ENCODE measurements around the gene ITGB1BP1. TPM values are rescaled to one million over a fixed set of nuclear protein-coding genes. Genes with fewer than 3 reads are reported as not detected.

Gene ITGB1BP1
- total RNA-seq, 1 experiment from 2014 or later, result 68.1 TPM

DNA sequence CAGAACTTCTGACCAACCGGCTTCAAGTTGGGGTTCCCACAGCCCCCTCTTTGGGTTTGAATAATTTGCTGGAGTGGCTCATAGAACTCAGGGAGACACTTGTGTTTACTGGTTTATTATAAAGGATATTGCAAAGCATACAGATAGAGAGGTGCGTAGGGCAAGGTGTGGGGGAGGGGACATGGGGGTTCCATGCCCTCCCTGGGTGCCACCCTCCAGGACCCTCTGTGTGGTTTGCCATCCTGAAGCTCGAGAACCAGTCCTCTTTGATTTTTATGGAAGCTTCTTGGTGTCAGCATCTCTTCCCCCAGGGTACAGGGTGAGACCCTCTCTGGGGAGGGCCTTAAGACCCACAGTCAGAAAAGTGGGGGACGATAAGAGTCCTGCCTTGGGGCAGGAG, 38.8 kb downstream of the ITGB1BP1 start:
- no peak overlapping the region for H2AFZ ChIP-seq
- ChIA-PET POLR2A (ENCODE audit: unreplicated experiment) (no interaction called here), CTCF (interaction anchor here (0.5 kb wide), 1 partner anchor 33 kb away, joined by 11 read pairs; no protein-coding TSS in a partner anchor)
- H3K36me3 ChIP-seq (ENCODE audit: low read depth), result peaks cover 52% of the 10 kb centered on the region
- H3K79me2 ChIP-seq (ENCODE audit: low read depth), result peaks cover 29% of the 10 kb centered on the region
- H3K27ac ChIP-seq, result peak overlapping the region; percentile 82; the same call in 1 of the 2 replicates
- H3K27me3 ChIP-seq (ENCODE audit: insufficient read depth, low read depth), result no peaks in the 10 kb centered on the region
- no peak overlapping the region for H3K4me3 ChIP-seq
- no TSS peak for BruUV-seq (replicated peaks)
- no peak for DNase-seq
- peaks cover 9% of the 10 kb centered on the region; the same call in 1 of the 2 replicates for H4K20me1 ChIP-seq (ENCODE audit: insufficient read depth)
- TF ChIP-seq, protein P1, sequence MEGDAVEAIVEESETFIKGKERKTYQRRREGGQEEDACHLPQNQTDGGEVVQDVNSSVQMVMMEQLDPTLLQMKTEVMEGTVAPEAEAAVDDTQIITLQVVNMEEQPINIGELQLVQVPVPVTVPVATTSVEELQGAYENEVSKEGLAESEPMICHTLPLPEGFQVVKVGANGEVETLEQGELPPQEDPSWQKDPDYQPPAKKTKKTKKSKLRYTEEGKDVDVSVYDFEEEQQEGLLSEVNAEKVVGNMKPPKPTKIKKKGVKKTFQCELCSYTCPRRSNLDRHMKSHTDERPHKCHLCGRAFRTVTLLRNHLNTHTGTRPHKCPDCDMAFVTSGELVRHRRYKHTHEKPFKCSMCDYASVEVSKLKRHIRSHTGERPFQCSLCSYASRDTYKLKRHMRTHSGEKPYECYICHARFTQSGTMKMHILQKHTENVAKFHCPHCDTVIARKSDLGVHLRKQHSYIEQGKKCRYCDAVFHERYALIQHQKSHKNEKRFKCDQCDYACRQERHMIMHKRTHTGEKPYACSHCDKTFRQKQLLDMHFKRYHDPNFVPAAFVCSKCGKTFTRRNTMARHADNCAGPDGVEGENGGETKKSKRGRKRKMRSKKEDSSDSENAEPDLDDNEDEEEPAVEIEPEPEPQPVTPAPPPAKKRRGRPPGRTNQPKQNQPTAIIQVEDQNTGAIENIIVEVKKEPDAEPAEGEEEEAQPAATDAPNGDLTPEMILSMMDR (conservative IDR thresholded peaks at IDR 0.05), result no peak
- no peak for TF ChIP-seq EZH2 (IDR thresholded peaks at IDR 0.05; ENCODE audit: low read depth)
- no peaks in the 10 kb centered on the region for H3K9me2 ChIP-seq (ENCODE audit: insufficient read depth)
- peaks cover 80% of the 10 kb centered on the region for H3F3A ChIP-seq (ENCODE audit: insufficient read depth, low read depth)
- no peak overlapping the region for H3K4me2 ChIP-seq
- H3K4me1 ChIP-seq (replicated peaks; ENCODE audit: insufficient read depth), result peaks cover 75% of the 10 kb centered on the region
- no peaks in the 10 kb centered on the region for H3K9me3 ChIP-seq (ENCODE audit: insufficient read depth, low read depth)
- intact Hi-C loops (cut with micrococcal nuclease; ENCODE audit: unreplicated experiment), result loop anchor here (10.0 kb wide), 1 partner anchor 100 kb away; no protein-coding TSS in a partner anchor

DNA sequence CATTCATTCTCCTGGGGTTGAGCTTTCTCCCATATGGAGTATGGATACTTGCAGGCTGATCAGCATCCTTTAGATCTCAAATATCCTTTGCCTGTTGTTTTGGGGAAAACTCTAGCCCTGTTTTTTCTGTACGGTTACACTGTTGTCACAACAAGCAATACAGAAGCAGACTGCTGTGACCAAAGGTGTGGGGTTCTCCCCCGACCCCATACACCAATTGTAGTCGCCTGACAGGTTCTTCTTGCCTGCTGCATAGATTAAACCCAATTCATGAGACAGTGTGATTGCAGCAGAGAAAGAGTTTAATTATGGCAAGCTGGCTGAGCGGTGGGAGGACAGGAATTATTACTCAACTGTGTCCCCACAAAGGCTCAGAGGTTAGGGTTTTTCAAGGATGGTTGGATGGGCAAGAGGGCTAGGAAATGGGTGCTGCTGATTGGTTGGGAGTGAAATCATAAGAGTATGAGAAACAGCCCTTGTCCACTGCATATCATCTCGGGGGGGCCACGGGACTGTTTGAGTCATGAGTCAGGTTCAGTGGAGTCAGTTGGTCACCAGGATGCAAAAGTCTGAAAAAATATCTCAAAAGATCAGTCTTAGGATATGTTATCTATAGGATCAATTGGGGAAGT, 40.6 kb downstream of the ITGB1BP1 start:
- peak in 1 of 2 experiments; percentile 58 for DNase-seq
- H3K36me3 ChIP-seq (ENCODE audit: low read depth), result peaks cover 45% of the 10 kb centered on the region
- peaks cover 24% of the 10 kb centered on the region for H3K79me2 ChIP-seq (ENCODE audit: low read depth)
- CTCF ChIA-PET, result no interaction called here
- no peak overlapping the region for H3K4me3 ChIP-seq
- no peaks in the 10 kb centered on the region for H3K9me2 ChIP-seq (ENCODE audit: insufficient read depth)
- peaks cover 86% of the 10 kb centered on the region for H3K4me1 ChIP-seq (replicated peaks; ENCODE audit: insufficient read depth)
- peak overlapping the region; percentile 93 for H3K27ac ChIP-seq
- peak overlapping the region; percentile 9; the same call in 1 of the 2 replicates for H3K4me2 ChIP-seq
- no peaks in the 10 kb centered on the region for H3K9me3 ChIP-seq (ENCODE audit: insufficient read depth, low read depth)
- POLR2A ChIA-PET (ENCODE audit: unreplicated experiment), result no interaction called here
- intact Hi-C loops (cut with micrococcal nuclease; ENCODE audit: unreplicated experiment), result loop anchor here (10.0 kb wide), 1 partner anchor 98 kb away; no protein-coding TSS in a partner anchor
- peaks cover 88% of the 10 kb centered on the region for H3F3A ChIP-seq (ENCODE audit: insufficient read depth, low read depth)
- H3K27me3 ChIP-seq (ENCODE audit: insufficient read depth, low read depth), result no peaks in the 10 kb centered on the region
- no TSS peak for BruUV-seq (replicated peaks)
- TF ChIP-seq EZH2 (IDR thresholded peaks at IDR 0.05; ENCODE audit: low read depth), result no peak
- TF ChIP-seq, protein P1 (conservative IDR thresholded peaks at IDR 0.05), result no peak
- no peak overlapping the region for H2AFZ ChIP-seq
- H4K20me1 ChIP-seq (ENCODE audit: insufficient read depth), result peaks cover 9% of the 10 kb centered on the region; the same call in 1 of the 2 replicates

DNA sequence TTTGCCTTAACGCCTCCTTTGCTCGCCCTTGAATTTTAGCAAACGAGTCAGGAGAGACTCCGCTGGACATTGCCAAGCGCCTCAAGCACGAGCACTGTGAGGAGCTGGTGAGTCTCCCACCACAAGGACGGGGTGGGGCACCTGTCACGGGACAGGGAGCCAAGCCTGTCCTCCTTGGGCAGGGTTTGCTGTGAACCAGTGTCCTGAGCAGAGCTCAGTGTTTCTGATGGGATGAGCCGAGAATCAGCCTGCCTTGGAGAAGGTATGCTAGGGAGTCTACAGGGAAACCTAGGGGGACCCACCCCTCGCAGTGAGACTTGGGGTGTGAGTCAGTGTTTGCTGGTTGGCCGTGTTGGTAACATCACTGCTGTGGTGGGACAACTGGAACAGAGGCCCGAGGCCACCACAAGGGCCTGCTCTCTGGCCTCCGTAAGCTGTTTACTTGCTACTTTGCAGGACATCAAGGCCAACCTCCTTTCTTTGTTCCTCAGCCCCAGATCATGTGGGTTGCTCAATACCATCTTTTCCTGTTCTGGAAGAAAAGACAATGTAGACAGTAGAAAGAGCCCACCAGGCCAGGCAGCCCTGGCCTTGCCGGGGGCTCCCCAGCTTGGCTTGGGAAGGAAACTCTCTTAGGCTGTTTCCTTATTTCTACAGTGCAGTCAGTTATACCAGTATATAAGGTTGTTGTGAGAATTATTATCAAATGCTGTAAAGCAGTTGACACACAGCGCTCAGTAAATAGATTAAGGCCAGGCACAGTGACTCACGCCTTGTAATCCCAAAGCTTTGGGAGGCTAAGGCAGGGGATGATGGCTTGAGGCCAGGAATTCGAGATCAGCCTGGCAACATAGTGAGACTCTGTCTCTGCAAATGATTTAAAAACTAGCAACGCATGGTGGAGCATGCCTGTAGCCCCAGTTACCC, 42.4 kb downstream of the ITGB1BP1 start:
- H4K20me1 ChIP-seq (ENCODE audit: insufficient read depth), result peaks cover 9% of the 10 kb centered on the region; the same call in 1 of the 2 replicates
- H3K27me3 ChIP-seq (ENCODE audit: insufficient read depth, low read depth), result no peaks in the 10 kb centered on the region
- intact Hi-C loops (cut with micrococcal nuclease; ENCODE audit: unreplicated experiment), result loop anchor here (10.0 kb wide), 1 partner anchor 96 kb away; no protein-coding TSS in a partner anchor
- BruUV-seq (replicated peaks), result no TSS peak
- ChIA-PET POLR2A (ENCODE audit: unreplicated experiment) (interaction anchor here (0.5 to 0.7 kb wide), 3 partner anchors 42 to 476 kb away, joined by 3 to 5 read pairs (median 3); no protein-coding TSS in a partner anchor), CTCF (no interaction called here)
- peak; percentile 68 to 94 for DNase-seq
- peaks cover 56% of the 10 kb centered on the region for H3K36me3 ChIP-seq (ENCODE audit: low read depth)
- peak overlapping the region; percentile 55 for H3K4me2 ChIP-seq
- H3K9me3 ChIP-seq (ENCODE audit: insufficient read depth, low read depth), result no peaks in the 10 kb centered on the region
- no peak overlapping the region for H2AFZ ChIP-seq
- TF ChIP-seq EZH2 (IDR thresholded peaks at IDR 0.05; ENCODE audit: low read depth), result no peak
- TF ChIP-seq, protein P1 (conservative IDR thresholded peaks at IDR 0.05), result no peak
- peaks cover 19% of the 10 kb centered on the region for H3K79me2 ChIP-seq (ENCODE audit: low read depth)
- peak overlapping the region; percentile 93 for H3K27ac ChIP-seq
- peaks cover 75% of the 10 kb centered on the region for H3F3A ChIP-seq (ENCODE audit: insufficient read depth, low read depth)
- peaks cover 77% of the 10 kb centered on the region for H3K4me1 ChIP-seq (replicated peaks; ENCODE audit: insufficient read depth)
- H3K4me3 ChIP-seq, result peak overlapping the region; percentile 12; the same call in 1 of the 2 replicates
- no peaks in the 10 kb centered on the region for H3K9me2 ChIP-seq (ENCODE audit: insufficient read depth)

Measured in PC-9 (cell line).